Right renal pelvis (tissue), 4 donors: ENCODE data around the gene ADGRF3. TPM values are rescaled to one million over a fixed set of nuclear protein-coding genes. Genes with fewer than 3 reads are reported as not detected.
"Not testable (repeated sequence)": the region's sequence is repeated elsewhere in the genome, so short reads cannot be mapped to it uniquely, and the experiment has no call there.

Source experiments
- DNase-seq, 4 donors: peaks; one replicate each; pipeline ENCODE4 v3.0.0-alpha.2; 2013; ENCODE audit warnings: low read depth in 4 of 4, low spot score in 3 of 4, missing footprints in 1 of 4
- polyA plus RNA-seq, 4 donors: library from polyadenylated mRNA; unstranded; fragments of 120-200 nt; gene quantifications; one replicate each; pipeline ENCODE4 v1.2.1, GENCODE V29; 2013; ENCODE audit not compliant: insufficient read length in 4 of 4

The ADGRF3 gene
- polyA plus RNA-seq, 4 donors = 2.1 to 4.0 (median 2.8) TPM

DNA sequence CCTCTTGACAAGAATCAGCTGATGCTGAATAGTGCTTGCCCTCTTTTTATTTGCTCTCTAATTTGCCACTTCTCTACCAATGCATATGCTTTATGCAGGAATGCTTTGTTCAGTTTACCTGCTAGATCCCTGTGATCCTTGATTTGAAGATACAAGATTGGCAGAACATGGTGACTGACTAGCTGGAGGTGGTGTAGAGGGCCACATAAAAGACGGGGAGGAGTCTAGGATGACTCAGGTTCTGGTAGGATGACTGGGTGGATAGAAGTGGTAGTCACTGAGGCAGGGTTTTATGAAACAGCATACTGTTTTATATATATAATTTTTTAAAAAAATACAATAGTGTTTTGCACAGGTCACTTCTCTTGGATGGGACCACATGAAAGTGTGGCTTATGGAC, 6.3 kb upstream of the ADGRF3 start:
- no peak for DNase-seq

DNA sequence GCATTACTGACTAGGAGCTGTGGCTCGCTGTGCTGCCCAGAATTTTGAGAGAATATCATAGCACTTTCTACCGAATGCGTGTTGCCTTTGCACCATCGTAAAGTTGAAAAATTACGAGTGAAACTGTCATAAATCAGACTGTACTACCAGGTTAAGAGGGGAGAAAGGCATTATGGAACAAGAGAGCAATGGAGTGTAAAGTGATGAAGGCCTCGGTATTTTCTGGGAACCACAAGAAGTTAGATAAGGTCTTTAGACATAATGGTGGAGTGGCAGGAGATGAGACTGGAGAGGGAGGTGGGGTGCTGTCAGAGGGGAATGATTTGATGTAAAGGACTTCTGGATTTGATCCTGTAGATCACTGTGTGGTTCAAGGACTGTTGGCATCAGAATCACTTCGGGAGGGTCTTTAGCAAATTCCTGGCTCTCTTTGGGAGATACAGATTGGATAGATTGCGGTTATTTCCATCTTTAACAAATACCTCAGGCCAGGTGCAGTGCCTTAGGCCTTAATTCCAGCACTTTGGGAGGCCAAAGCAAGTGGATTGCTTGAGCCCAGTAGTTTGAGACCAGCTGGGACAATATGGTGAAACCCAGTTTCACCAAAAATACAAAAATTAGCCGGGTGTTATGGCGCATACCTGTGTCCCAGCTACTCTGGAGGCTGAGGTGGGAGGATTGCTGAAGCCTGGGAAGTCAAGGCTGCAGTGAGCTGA, 4.9 kb upstream of the ADGRF3 start:
- DNase-seq = no peak

DNA sequence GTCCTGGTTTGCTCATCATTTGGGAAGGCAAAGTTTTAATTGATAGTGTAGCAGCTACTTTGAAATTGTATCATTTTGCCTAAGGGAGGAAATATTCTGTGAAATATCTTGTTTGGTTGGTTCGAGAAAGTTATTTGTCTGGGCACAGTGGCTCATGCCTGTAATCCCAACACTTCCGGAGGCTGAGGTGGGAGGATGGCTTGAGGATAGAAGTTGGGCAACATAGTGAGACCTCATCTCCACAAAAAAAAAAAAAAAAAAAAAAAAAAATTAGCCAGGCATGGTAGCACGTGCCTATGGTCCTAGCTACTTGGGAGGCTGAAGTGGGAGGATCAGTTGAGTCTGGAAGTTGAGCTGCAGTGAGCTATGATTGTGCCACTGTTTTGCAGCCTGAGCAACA, 3.1 kb upstream of the ADGRF3 start:
- no peak for DNase-seq

DNA sequence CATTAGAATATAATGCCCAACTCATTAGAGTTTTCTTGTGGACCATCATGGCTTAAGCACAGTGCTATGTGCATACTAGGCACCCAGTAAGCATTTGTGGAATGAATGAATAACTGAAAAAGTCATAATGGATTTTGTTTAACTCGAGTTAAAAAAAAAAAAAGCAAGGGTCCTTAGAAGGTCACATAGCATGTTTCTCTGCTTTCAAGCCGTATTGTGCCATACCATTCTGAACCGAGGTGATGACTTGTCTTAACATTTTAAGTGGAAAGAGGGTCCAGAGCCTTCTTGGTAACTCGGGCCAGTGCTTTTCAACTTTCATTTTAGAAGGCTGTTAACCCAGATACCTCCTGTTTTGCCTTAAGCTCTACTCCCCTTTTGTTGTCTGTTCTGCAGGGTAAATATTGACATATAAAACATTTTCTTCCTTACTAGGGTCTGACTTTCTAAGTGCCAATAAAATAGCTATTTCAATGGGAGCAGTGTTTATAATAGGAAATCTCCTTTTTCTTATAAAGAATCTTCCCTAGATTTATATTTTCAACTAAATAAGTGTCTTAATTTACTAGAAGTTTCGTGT, 787 bp upstream of the ADGRF3 start:
- no peak for DNase-seq

DNA sequence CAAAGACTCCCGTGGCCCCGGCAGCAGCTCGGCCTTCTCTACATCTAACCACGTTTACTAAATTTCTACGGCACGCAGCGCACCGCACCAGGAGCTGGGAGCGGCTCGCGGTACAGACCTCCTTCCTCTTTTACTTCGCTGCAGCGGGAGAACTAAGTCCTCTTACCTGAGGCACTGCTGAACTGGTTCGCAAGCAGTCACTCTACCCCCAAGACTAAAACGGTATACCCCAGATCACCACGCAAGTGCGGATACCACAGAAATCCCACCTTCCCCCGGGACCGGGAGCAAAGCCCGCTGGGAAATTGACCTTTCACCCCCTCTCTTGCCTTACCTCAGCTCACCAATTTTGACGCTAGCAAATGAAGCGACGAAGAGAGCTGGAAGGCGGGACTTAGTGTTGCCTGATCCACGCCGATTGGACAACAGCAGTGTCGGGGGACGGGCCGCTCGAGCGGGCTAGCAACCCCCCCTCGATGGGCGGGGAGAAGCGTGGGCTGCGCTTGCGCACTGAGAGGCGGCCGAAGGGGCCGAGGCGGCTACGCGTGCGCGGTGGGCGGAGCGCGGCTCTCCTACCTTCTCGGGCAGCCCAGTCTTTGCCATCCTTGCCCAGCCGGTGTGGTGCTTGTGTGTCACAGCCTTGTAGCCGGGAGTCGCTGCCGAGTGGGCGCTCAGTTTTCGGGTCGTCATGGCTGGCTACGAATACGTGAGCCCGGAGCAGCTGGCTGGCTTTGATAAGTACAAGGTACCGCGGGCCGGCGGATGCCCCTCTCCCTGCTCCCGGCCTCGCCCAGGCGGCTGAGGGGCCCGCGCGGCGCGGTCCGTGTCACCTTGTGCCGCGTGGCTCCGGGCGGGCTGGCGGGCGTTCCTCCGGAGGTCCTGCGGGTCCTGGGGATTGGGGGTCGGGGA, 790 bp downstream of the ADGRF3 start, which contains the start of gene SELENOI:
SELENOI (plus strand) TSS at position 599 of the 909 bp plus-strand sequence; CDS start at position 689, 90 bp downstream.
- peak; percentile 99 to 100 (median 100) for DNase-seq

DNA sequence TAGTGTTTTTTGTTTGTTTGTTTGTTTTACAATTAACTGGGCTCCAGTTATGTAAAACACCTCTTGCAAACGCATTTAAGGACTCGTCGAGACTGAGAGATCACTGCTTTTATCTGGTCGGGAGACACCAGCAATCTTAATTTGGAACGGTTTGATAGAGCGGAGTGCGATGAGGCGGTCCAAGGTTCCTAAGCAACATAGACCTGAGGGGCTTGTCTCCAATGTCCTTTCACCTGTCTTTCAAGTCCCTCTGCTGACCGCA, 1.4 kb downstream of the ADGRF3 start:
- DNase-seq = peak in 1 of 4 donors; percentile 29

DNA sequence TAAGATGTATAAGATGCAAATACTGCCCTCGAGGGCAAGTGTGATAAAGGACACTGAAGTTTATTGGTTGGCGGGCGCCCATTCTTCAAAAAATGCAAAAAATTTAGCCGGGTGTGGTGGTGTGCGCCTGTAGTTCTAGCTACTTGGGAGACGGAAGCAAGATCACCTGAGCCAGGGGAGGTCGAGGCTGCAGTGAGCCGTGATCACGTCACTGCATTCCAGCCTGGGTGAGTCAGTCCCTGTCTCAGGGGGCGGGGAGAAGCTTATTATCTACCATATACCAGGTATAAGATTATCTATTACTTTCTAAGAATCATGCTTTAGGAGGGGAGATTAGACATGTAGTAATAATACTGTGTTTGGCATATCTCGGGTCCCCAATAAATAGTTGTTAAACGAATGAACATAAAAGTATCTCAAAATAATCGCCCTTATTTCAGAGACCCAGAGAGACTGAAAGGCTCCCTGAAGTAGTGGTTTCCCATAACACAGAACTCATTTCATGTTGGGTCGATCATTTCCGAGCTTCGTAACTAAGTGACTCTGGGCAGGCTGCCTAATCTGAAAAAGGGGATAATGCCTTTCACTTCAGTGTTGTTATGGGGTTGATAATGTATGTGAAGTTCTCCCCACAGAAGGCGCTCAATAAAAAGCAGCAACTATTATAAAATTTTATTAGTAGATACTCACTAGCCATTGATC, 1.9 kb downstream of the ADGRF3 start:
- no peak for DNase-seq

DNA sequence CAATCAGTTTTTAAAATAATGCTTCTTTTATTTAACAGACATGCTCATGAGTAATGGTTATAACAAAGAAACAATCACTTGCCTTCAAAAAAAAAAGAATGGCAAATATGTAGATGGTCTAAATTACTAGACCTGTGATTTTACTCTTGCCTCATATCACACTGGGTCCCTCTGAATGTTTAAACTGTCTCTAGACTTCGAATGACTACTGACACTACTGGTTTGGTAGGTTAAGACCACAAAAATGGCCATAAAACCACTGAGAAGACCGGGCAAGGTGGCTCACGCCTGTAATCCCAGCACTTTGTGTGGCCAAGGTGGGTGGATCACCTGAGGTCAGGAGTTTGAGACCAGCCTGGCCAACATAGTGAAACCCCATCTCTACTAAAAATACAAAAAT, 5.8 kb downstream of the ADGRF3 start:
- no peak for DNase-seq

DNA sequence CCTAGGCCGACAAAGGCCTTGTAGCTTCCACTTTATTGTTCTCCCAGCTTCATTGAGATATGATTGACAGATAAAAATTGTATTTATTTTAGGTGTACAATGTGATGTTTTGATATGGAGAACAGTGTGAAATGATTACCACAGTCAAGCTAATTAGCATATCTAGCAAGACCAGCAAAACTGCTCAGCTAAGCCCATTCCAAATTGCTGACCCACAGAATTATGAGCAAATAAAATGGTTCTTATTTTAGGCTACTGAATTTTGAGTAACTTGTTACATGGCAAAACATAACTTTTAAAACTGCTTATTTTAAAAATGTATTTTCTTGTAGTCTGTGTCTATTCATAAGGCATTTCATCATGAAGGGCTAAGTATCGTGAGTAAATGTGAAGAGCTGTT, 9.3 kb downstream of the ADGRF3 start:
- no peak for DNase-seq

DNA sequence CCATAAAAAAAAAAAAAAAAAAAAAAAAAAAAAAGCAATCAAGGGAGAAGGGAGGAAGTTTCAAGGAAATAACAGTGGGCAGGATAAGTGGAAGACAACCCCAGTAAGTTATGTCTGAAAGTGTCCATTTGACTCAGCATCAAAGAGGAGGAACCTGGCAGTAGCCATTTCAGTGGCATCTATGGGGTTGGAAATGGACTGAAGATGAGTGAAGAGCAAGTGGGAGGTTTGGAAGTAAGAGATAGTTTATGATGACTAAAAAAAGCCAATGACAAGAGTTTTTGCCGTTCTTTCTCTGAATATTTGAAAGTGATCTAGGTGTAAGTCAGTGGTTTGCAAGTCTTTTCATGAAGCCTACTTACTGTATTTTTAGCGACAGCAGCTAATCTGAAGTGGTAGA, 9.9 kb downstream of the ADGRF3 start:
- DNase-seq = no peak

DNA sequence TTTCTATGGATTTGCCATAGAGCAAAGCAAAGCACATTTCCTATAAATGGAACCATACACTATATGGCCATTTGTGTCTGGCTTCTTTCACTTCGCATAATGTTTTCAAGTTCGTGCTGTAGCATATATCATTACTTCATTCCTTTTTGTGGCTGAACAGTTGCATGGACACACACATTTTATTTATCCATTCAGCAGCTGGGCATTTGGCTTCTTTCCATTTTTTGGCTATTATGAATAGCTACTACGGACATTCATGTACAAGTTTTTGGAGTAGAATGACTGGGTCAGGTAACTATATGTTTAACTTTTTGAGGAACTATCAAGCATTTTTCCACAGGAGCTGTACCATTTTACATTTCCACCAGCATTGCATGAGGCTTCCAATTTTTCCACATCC, 11.4 kb downstream of the ADGRF3 start:
- no peak for DNase-seq

DNA sequence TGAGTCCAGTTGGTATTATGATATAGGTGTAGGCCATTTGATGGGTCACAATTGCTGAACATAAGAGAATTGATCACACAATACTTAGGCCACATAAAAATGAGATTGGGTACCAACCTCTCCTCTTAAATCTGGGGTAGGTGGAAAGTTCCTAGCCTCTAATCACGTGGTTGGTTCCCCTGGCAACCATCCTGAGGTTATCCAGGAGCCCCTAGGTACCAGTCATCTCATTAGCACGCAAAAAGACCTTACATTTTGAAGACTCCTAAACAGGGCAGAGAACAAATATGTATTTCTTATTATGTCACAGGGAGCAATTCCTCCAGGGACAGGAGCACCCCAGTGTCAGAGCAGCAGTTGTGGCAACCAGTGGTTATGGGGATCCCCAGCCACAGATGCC, 13.3 kb downstream of the ADGRF3 start:
- DNase-seq = no peak

DNA sequence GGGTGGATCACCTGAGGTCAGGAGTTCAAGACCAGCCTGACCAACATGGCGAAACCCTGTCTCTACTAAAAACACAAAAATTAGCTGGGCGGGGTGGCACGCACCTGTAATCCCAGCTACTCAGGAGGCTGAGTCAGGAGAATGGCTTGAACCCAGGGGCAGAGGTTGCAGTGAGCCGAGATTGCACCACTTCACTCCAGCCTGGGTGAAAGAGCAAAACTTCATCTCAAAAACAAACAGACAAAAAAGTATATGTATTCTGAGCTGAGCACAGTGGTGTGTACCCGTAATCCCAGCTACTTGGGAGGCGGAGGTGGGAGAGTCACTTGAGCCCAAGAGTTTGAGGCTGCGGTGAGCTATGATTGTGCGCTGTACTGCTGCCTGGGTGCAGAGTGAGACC, 15.3 kb downstream of the ADGRF3 start:
- DNase-seq = not testable (repeated sequence)

DNA sequence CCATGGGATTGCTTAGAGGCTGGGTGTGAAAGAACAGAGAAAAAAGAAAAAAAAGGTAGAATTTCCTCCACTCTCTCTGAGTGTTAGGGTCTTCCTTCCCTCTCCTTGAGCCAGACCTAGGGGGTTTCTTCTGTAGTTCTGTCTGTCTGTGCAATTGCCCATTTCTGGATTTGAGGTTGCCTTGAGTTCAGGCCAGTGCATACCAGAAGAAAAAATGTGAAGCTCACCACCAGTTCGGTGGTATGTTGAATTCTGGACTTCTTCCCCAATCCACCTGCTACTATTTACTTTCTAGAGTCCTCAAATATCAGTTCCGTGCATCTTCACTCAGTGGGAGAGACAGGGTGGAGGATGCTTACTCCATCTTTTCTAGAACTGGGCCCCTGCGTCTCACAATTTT, 16.0 kb downstream of the ADGRF3 start:
- no peak for DNase-seq

DNA sequence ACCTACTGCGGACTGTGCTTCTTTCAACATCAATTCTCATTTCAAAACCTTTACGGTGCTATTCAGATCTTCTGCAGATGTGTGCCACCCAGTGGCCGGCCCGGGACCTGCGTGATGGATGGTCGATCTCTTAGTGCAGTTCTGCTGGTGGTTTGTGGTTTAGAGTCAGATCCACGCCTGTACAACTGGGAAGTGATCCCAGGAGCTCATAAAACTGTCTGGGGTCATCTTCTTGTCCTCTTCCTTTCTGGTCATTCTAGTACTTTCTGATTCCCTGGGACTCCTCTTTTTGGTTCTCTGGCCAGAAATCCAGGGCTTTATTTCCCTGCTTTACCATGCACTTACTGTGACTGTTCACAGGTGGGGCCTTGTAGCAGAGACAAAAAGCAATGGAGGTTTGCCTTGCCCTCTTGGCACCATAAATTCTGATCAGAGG, 16.5 kb downstream of the ADGRF3 start:
- peak; percentile 48 to 65 (median 62) for DNase-seq

DNA sequence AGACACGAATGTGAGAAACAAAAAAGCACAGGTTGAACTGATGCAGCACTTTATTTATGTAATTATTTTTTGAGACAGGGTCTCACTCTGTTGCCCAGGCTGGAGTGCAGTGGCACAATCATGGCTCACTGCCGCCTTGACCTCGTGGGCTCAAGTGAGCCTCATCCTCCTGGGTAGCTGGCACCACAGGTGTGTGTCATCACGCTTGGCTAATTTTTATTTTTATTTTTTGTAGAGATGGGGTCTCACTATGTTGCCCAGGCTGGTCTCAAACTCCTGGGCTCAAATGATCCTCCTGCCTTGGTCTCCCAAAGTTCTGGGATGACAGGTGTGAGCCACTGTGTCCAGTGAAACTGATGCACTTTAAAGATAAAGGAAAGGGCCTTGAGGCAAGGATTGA, 17.5 kb downstream of the ADGRF3 start:
- DNase-seq = not testable (repeated sequence)

DNA sequence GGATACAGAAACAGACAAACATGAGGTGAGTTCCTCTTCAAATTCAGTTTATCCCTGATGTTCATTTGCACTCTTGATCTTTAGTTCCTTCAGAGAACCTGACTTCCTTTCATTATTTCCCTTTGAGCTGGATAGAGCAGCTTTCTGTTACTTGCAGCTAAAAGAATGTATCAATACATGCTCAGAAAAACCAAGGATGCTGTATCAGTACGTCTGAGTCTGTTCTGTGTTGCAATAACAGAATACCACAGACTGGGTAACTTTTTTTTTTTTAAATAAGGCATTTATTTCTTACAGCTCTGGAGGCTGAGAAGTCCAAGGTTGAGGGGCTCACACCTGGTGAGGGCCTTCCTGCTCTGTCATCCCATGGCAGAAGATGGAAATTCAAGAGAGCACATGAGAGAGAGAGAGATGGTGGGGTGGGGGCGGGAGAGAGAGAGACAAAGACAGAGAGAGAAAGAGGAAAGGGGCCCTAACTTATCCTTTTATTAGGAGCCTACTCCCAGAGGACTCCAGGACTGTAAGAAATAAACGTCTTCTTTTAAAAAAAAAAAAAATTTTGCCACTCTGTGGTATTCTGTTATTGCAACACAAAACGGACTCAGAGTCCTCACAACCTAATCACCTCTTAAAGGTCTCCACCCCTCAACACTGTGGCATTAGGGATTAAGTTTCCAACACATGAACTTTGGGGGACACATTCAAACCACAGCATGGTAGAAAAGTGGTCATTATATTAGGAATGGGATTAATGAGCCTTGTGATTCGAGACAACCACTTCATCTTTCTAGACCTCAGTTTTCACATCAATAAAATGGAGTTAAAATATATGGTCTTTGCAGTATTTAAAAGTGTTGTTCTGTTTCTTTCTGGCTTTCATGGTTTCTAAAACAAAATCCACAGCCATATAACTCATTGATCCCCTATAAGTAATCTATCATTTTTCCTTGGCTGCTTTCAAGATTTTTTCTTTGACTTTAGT, 19.0 kb downstream of the ADGRF3 start:
- no peak for DNase-seq

DNA sequence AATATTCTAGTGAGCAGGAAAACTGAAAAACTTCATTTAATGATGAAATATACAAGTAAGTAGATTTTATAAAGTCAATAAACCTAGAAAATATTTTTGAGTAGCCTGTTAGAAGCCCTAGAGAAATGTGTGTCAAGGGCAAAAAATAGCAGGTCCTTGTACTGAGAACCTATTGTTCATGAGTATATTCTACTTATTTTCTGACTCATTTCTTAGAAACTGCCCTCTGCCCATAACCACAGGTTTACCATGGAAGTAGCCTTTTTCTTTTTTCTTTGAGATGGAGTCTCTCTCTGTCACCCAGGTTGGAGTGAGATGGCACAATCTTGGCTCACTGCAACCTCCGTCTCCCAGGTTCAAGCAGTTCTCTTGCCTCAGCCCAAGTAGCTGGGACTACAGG, 20.1 kb downstream of the ADGRF3 start:
- no peak for DNase-seq

DNA sequence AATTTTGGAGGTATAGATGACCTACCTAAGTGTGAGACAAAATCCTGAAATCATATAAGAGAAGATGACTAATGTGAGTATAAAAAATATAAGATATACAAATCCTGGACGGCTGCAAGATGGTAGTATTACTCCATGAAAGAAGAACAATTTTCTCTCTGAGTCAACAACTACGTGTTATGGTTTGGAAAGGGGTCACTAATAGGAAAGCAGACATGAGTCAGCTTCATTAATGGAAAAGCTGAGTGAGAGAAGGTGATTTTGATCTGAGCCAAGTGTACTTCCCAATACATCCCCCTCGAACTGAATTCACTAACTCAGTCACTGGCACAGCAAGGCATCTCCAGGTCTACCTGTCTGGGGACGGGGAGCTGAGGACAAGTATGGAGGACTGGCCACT, 20.7 kb downstream of the ADGRF3 start:
- no peak for DNase-seq

DNA sequence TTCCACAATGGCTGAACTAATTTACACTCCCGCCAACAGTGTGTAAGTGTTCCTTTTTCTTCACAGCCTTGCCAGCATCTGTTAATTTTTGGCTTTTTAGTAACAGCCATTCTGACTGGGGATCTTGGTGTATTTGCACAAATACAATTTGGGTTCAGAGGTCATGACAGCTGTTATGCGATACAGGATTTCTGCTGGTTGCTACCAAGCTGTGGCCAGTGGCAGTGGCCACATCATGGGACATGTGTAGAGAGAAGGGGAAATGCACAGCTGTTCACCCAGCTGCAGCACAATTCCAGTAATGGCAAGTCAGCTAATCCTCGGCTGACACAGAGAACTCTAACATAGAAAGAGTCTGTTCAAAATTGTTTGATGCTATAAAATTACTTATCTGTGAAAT, 21.7 kb downstream of the ADGRF3 start:
- DNase-seq = no peak
